ENCODE results near the gene NCAN.
A peak's percentile ranks its signal among the peaks of the same experiment; 100 is the strongest.

Gene NCAN

GRCh38 chr19:19211499-19212420 lies at the start of gene NCAN:
TSS of gene NCAN (plus strand) at chr19:19211958. CDS start at chr19:19216954, 4,996 bp downstream.
- TF ChIP-seq CTCF (IDR thresholded peaks at IDR 0.05; ENCODE audit: low read length, missing control alignments) = no peak
- no peak within 1 kb of the TSS for H3K4me3 ChIP-seq (replicated peaks; ENCODE audit: low read depth, low read length)
- no peak for DNase-seq (ENCODE audit: low read depth)

GRCh38 chr19:19162495-19162894 lies 49.3 kb upstream of the NCAN start:
- H3K4me3 ChIP-seq (replicated peaks; ENCODE audit: low read depth, low read length) = no peak overlapping the region
- no peak for DNase-seq (ENCODE audit: low read depth)
- no peak for TF ChIP-seq CTCF (IDR thresholded peaks at IDR 0.05; ENCODE audit: low read length, missing control alignments)

- H3K4me3 ChIP-seq (replicated peaks; ENCODE audit: low read depth, low read length) = no peak overlapping the region
- no peak for TF ChIP-seq CTCF (IDR thresholded peaks at IDR 0.05; ENCODE audit: low read length, missing control alignments)
- no peak for DNase-seq (ENCODE audit: low read depth)
Measured at GRCh38 chr19:19165396-19165795, 46.4 kb upstream of the NCAN start.

GRCh38 chr19:19167612-19168011 lies 44.1 kb upstream of the NCAN start:
- H3K4me3 ChIP-seq (replicated peaks; ENCODE audit: low read depth, low read length) = no peak overlapping the region
- TF ChIP-seq CTCF (IDR thresholded peaks at IDR 0.05; ENCODE audit: low read length, missing control alignments) = no peak
- DNase-seq (ENCODE audit: low read depth) = no peak

GRCh38 chr19:19169236-19170052 lies 42.3 kb upstream of the NCAN start:
- no peak for DNase-seq (ENCODE audit: low read depth)
- H3K4me3 ChIP-seq (replicated peaks; ENCODE audit: low read depth, low read length) = no peak overlapping the region
- TF ChIP-seq CTCF (IDR thresholded peaks at IDR 0.05; ENCODE audit: low read length, missing control alignments) = no peak

- DNase-seq (ENCODE audit: low read depth) = peak; percentile 44
- TF ChIP-seq CTCF (IDR thresholded peaks at IDR 0.05; ENCODE audit: low read length, missing control alignments) = no peak
- H3K4me3 ChIP-seq (replicated peaks; ENCODE audit: low read depth, low read length) = no peak within 1 kb of the TSS
Measured at GRCh38 chr19:19170053-19170872, 41.5 kb upstream of the NCAN start, which contains the start of gene MEF2B. TSS of gene MEF2B (minus strand) at chr19:19170263. CDS start at chr19:19150735, 19,528 bp downstream.

Measured in fibroblast of pulmonary artery (primary cell).